GM19193 (cell line): ENCODE results near the gene RNF26.
A peak's percentile ranks its signal among the peaks of the same experiment; 100 is the strongest.

ENCODE experiments used
- POLR2A ChIP-seq: IDR thresholded peaks from 4 replicates; pipeline ENCODE4 v1.6.1; 2011; ENCODE audit not compliant: insufficient read depth, insufficient read length; ENCODE audit errors: extremely low read depth

Gene RNF26

GRCh38 chr11:119320240-119320775 lies 14.0 kb upstream of the RNF26 start:
- no peak for TF ChIP-seq POLR2A

GRCh38 chr11:119320776-119321524 lies 13.4 kb upstream of the RNF26 start:
- TF ChIP-seq POLR2A: peak; percentile 67

- no peak for TF ChIP-seq POLR2A
Observed at GRCh38 chr11:119322360-119322739, 12.0 kb upstream of the RNF26 start.

GRCh38 chr11:119322921-119323531 lies 11.3 kb upstream of the RNF26 start:
- no peak for TF ChIP-seq POLR2A

GRCh38 chr11:119323532-119324033 lies 10.7 kb upstream of the RNF26 start:
- no peak for TF ChIP-seq POLR2A

GRCh38 chr11:119324189-119324588 lies 10.1 kb upstream of the RNF26 start:
- no peak for TF ChIP-seq POLR2A

GRCh38 chr11:119329320-119329719 lies 5.0 kb upstream of the RNF26 start:
- no peak for TF ChIP-seq POLR2A

GRCh38 chr11:119330237-119330636 lies 4.1 kb upstream of the RNF26 start:
- no peak for TF ChIP-seq POLR2A

- no peak for TF ChIP-seq POLR2A
Observed at GRCh38 chr11:119332111-119332765, 2.1 kb upstream of the RNF26 start.

GRCh38 chr11:119335091-119335654 lies 846 bp downstream of the RNF26 start:
- no peak for TF ChIP-seq POLR2A

- TF ChIP-seq POLR2A: no peak
Observed at GRCh38 chr11:119335655-119336543, 1.6 kb downstream of the RNF26 start.

- no peak for TF ChIP-seq POLR2A
Observed at GRCh38 chr11:119336744-119337469, 2.6 kb downstream of the RNF26 start.

- no peak for TF ChIP-seq POLR2A
Observed at GRCh38 chr11:119337581-119338317, 3.4 kb downstream of the RNF26 start.

- no peak for TF ChIP-seq POLR2A
Observed at GRCh38 chr11:119338318-119338890, 4.1 kb downstream of the RNF26 start.
